CD14-positive monocyte (primary cell): ENCODE data around the gene CDC25A. TPM values are rescaled to one million over a fixed set of nuclear protein-coding genes. Genes with fewer than 3 reads are reported as not detected.

Source experiments
- DNase-seq, 3 donors: peaks; one replicate each; pipeline ENCODE4 v3.0.0-alpha.2; 2011 to 2022
- H2AFZ ChIP-seq: 2 replicates; pipeline ENCODE4 v1.6.0; 2012; ENCODE audit warnings: mild to moderate bottlenecking, low read depth, low read length, inconsistent platforms; ENCODE audit not compliant: insufficient read depth, poor library complexity, severe bottlenecking
- H3K27ac ChIP-seq, 2 donors: 1 replicate in 1 of 2; 2 replicates in 1 of 2; pipeline ENCODE4 v1.5.1; 2012 to 2013; ENCODE audit warnings: low read length in 2 of 2, control low read depth in 1 of 2, inconsistent platforms in 1 of 2, low read depth in 1 of 2, mild to moderate bottlenecking in 1 of 2
- H3K27me3 ChIP-seq, 2 donors: one replicate each; pipeline versions ENCODE4 v1.6.0 to v1.6.1; 2011 to 2013; ENCODE audit warnings: low read length in 2 of 2; ENCODE audit not compliant: control insufficient read depth in 2 of 2, insufficient read depth in 2 of 2
- H3K36me3 ChIP-seq, 2 donors: replicated peaks in 1 of 2; 1 replicate in 1 of 2; 2 replicates in 1 of 2; pipeline versions ENCODE4 v1.5.1 to v1.6.1; 2012 to 2013; ENCODE audit warnings: low read length in 2 of 2, control low read depth in 1 of 2, inconsistent platforms in 1 of 2, mild to moderate bottlenecking in 1 of 2; ENCODE audit not compliant: insufficient read depth in 2 of 2, control insufficient read depth in 1 of 2
- H3K4me1 ChIP-seq, 2 donors: 1 replicate in 1 of 2; 2 replicates in 1 of 2; pipeline versions ENCODE4 v1.5.1 to v1.6.1; 2012 to 2013; ENCODE audit warnings: low read length in 2 of 2, control low read depth in 1 of 2, inconsistent platforms in 1 of 2, mild to moderate bottlenecking in 1 of 2, moderate library complexity in 1 of 2; ENCODE audit not compliant: insufficient read depth in 2 of 2, control insufficient read depth in 1 of 2
- H3K4me2 ChIP-seq: replicated peaks from 2 replicates; pipeline ENCODE3; 2012; ENCODE audit warnings: low read length, moderate library complexity, mild to moderate bottlenecking; ENCODE audit not compliant: poor library complexity, severe bottlenecking; ENCODE audit errors: extremely low read depth
- H3K4me3 ChIP-seq, 3 experiments: fragments of 200-600 bp in 1 of 3; sonication (generic) in 1 of 3; replicated peaks in 1 of 3; 1 replicate in 2 of 3; 2 replicates in 1 of 3; pipeline ENCODE4 v1.5.1; 2011 to 2013; ENCODE audit warnings: low read length in 3 of 3, mild to moderate bottlenecking in 3 of 3, control low read depth in 2 of 3, low read depth in 2 of 3, inconsistent platforms in 1 of 3, moderate library complexity in 1 of 3
- H3K79me2 ChIP-seq: 2 replicates; pipeline ENCODE4 v1.6.0; 2012; ENCODE audit warnings: mild to moderate bottlenecking, control low read depth, inconsistent platforms, low read length, moderate library complexity; ENCODE audit not compliant: insufficient read depth
- H3K9ac ChIP-seq: 2 replicates; pipeline ENCODE4 v1.6.0; 2017; ENCODE audit warnings: low read length, mild to moderate bottlenecking; ENCODE audit not compliant: insufficient read depth, poor library complexity, severe bottlenecking
- H3K9me3 ChIP-seq, 2 donors: replicated peaks in 1 of 2; 1 replicate in 1 of 2; 2 replicates in 1 of 2; pipeline versions ENCODE4 v1.5.1 to v1.6.1; 2012 to 2013; ENCODE audit warnings: low read length in 2 of 2, control low read depth in 1 of 2; ENCODE audit not compliant: control insufficient read depth in 1 of 2, insufficient read depth in 1 of 2
- H4K20me1 ChIP-seq: 2 replicates; pipeline ENCODE4 v1.6.0; 2012; ENCODE audit warnings: mild to moderate bottlenecking, low read length, control low read depth, moderate library complexity; ENCODE audit not compliant: insufficient read depth
- H3K27ac Mint-ChIP-seq, 7 donors: one replicate each; pipeline ENCODE4 v1.8.0; 2020; ENCODE audit warnings: mild to moderate bottlenecking in 7 of 7, mixed read lengths in 7 of 7, moderate library complexity in 6 of 7, inconsistent platforms in 2 of 7
- H3K27me3 Mint-ChIP-seq, 3 donors: one replicate each; pipeline ENCODE4 v1.8.0; 2021 to 2022; ENCODE audit warnings: low read depth in 3 of 3, mild to moderate bottlenecking in 3 of 3, mixed read lengths in 3 of 3, moderate library complexity in 3 of 3, inconsistent platforms in 1 of 3
- H3K36me3 Mint-ChIP-seq, 2 donors: one replicate each; pipeline ENCODE4 v1.8.0; 2020; ENCODE audit warnings: mixed read lengths in 2 of 2, inconsistent platforms in 1 of 2, mild to moderate bottlenecking in 1 of 2
- H3K4me1 Mint-ChIP-seq: one replicate; pipeline ENCODE4 v1.8.0; 2020; ENCODE audit warnings: mild to moderate bottlenecking, mixed read lengths
- H3K4me3 Mint-ChIP-seq, 2 donors: one replicate each; pipeline ENCODE4 v1.8.0; 2020; ENCODE audit warnings: mild to moderate bottlenecking in 2 of 2, mixed read lengths in 2 of 2, moderate library complexity in 1 of 2
- H3K9me3 Mint-ChIP-seq, 7 donors: one replicate each; pipeline ENCODE4 v1.8.0; 2020 to 2022; ENCODE audit warnings: mixed read lengths in 7 of 7, mild to moderate bottlenecking in 6 of 7, moderate library complexity in 6 of 7, inconsistent platforms in 2 of 7
- WGBS: methylation state at CpG from one replicate; pipeline ENCODE4 v1.1.5; 2013; ENCODE audit warnings: missing lambda C conversion rate; ENCODE audit not compliant: insufficient coverage; 5-methylcytosine and 5-hydroxymethylcytosine counted together
- intact Hi-C, 2 donors: fragments of 100-400 bp; cut with micrococcal nuclease; formaldehyde crosslinking; loops; one replicate each; pipeline versions ENCODE4 v1.15.0 to v1.15.1; 2023
- polyA plus RNA-seq, 3 donors: library from polyadenylated mRNA; depleted of rRNA in 1 of 3; unstranded in 2 of 3; stranded (reverse) in 1 of 3; fragments of 300-500 nt in 2 of 3; fragments of >200 nt in 1 of 3; fragmentation: Illumina TruSeq in 2 of 3; gene quantifications; 1 replicate in 2 of 3; 2 replicates in 1 of 3; pipeline ENCODE4 v1.2.3, GENCODE V29; 2012 to 2021
- TF ChIP-seq, protein P1 (sequence below): fragments of 200-600 bp; IDR thresholded peaks from one replicate; pipeline ENCODE4 v1.8.0; 2022; ENCODE audit warnings: antibody characterized with exemption, mild to moderate bottlenecking

CDC25A gene
- polyA plus RNA-seq, 3 donors = 0.07 to 0.39 TPM; not detected in 1

DNA sequence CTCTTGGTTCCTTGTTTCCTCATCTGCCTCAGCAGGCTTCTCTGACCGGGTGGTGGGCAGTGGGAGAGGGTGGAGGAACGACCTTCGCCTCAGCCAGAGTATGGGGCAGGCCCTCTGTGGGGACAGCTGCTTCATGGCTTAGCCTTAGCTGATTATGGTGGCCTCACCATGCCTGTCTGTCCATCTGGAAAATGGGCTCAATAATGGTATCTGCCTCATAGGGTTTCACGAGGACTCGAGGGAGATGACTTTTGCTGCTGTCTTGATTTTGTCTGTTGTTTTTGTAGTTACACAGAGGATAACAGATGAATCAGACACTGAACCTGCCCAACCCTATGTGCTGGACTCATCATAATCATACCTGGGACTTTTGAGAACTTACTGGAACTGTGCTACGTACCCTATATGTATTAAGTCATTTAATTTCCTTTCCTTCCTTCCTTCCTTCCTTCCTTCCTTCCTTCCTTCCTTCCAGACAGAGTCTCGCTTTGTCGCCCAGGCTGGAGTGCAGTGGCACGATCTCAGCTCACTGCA lies 46.5 kb downstream of the CDC25A start:
- peaks cover 0 to 3% (median 0%) of the 10 kb centered on the region in 7 donors for H3K9me3 Mint-ChIP-seq
- TF ChIP-seq, protein P1, sequence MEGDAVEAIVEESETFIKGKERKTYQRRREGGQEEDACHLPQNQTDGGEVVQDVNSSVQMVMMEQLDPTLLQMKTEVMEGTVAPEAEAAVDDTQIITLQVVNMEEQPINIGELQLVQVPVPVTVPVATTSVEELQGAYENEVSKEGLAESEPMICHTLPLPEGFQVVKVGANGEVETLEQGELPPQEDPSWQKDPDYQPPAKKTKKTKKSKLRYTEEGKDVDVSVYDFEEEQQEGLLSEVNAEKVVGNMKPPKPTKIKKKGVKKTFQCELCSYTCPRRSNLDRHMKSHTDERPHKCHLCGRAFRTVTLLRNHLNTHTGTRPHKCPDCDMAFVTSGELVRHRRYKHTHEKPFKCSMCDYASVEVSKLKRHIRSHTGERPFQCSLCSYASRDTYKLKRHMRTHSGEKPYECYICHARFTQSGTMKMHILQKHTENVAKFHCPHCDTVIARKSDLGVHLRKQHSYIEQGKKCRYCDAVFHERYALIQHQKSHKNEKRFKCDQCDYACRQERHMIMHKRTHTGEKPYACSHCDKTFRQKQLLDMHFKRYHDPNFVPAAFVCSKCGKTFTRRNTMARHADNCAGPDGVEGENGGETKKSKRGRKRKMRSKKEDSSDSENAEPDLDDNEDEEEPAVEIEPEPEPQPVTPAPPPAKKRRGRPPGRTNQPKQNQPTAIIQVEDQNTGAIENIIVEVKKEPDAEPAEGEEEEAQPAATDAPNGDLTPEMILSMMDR = no peak
- H3K4me3 Mint-ChIP-seq = no peak overlapping the region
- Histone ChIP-seq H3K4me1 (no peaks in the 10 kb centered on the region), H3K36me3 (no peaks in the 10 kb centered on the region), H3K79me2 (no peaks in the 10 kb centered on the region), H3K4me3 (no peak overlapping the region), H3K27ac (no peak overlapping the region), H3K9ac (no peak overlapping the region), H3K9me3 (no peaks in the 10 kb centered on the region), H3K27me3 (no peaks in the 10 kb centered on the region), H3K4me2 (no peak overlapping the region), H2AFZ (no peak overlapping the region), H4K20me1 (no peaks in the 10 kb centered on the region)
- H3K36me3 Mint-ChIP-seq = no peaks in the 10 kb centered on the region
- peaks cover 4% of the 10 kb centered on the region for H3K4me1 Mint-ChIP-seq
- no peak overlapping the region for H3K27ac Mint-ChIP-seq
- H3K27me3 Mint-ChIP-seq = peaks cover 0 to 3% (median 2%) of the 10 kb centered on the region in 3 donors
- intact Hi-C loops = no loop called here
- no peak for DNase-seq
- 98% methylated on average over 4 of the region's 9 CpGs for WGBS

DNA sequence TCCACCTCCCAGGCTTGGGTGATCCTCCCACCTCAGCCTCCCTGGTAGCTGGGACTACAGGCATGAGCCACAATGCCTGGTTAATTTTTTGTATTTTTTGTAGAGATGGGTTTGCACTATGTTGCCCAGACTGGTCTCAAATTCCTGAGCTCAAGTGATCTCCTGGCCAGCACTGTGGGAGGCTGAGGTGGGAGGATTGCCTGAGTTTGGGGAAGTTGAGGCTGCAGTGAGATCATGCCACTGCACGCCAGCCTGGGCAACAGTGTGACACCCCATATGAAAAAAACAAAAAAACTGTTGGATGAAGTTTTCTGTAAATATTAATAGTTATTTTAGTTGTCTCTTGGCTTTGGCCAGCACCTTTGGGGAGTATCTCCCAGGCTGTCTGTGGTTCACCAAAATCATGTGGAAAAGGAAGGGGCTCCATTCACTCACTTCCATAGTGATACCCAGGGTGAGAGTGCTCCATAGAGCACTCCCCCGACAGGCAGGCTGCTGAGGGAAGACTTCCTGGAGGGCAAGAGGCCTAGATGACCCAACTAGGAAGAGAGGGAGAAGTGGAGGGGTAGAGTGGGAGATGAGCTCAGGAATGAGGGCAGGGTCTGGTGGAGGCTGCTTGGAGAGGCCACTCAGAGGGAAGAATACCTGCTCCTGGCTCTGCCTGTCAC lies 47.1 kb downstream of the CDC25A start:
- Histone ChIP-seq H3K36me3 (no peaks in the 10 kb centered on the region), H3K9me3 (no peaks in the 10 kb centered on the region), H3K4me2 (no peak overlapping the region), H3K4me1 (no peaks in the 10 kb centered on the region), H2AFZ (no peak overlapping the region), H3K27ac (no peak overlapping the region), H3K79me2 (no peaks in the 10 kb centered on the region), H3K9ac (no peak overlapping the region), H3K4me3 (no peak overlapping the region), H4K20me1 (no peaks in the 10 kb centered on the region), H3K27me3 (no peaks in the 10 kb centered on the region)
- WGBS = 80% methylated on average over 1 of the region's 2 CpGs
- H3K27me3 Mint-ChIP-seq = peaks cover 0 to 3% (median 0%) of the 10 kb centered on the region in 3 donors
- no peak overlapping the region for H3K4me3 Mint-ChIP-seq
- intact Hi-C loops = no loop called here
- H3K9me3 Mint-ChIP-seq = peaks cover 0 to 3% (median 0%) of the 10 kb centered on the region in 7 donors
- no peaks in the 10 kb centered on the region for H3K36me3 Mint-ChIP-seq
- H3K27ac Mint-ChIP-seq = no peak overlapping the region
- TF ChIP-seq, protein P1 = no peak
- peaks cover 4% of the 10 kb centered on the region for H3K4me1 Mint-ChIP-seq
- DNase-seq = no peak
